ENCODE measurements around the gene NQO2.
"Not testable (repeated sequence)": the region's sequence is repeated elsewhere in the genome, so short reads cannot be mapped to it uniquely, and the experiment has no call there.

NQO2 gene

GRCh38 chr6:3052481-3053230 is 53.0 kb downstream of the NQO2 start:
- no peak overlapping the region for H3K4me3 ChIP-seq (ENCODE audit: low read depth, low read length)
- TF ChIP-seq CTCF (IDR thresholded peaks at IDR 0.05; ENCODE audit: low read depth, low read length): no peak

- TF ChIP-seq CTCF (IDR thresholded peaks at IDR 0.05; ENCODE audit: low read depth, low read length): no peak
- peak overlapping the region; percentile 49 for H3K4me3 ChIP-seq (ENCODE audit: low read depth, low read length)
These were observed 53.5 kb downstream of the NQO2 start for GRCh38 chr6:3053231-3053508.

GRCh38 chr6:3054229-3055157 is 54.8 kb downstream of the NQO2 start:
- peak overlapping the region; percentile 49 for H3K4me3 ChIP-seq (ENCODE audit: low read depth, low read length)

- H3K4me3 ChIP-seq (ENCODE audit: low read depth, low read length): not testable (repeated sequence)
These were observed 55.4 kb downstream of the NQO2 start for GRCh38 chr6:3055158-3055499.

GRCh38 chr6:3057063-3057770 is 57.5 kb downstream of the NQO2 start:
- H3K4me3 ChIP-seq (ENCODE audit: low read depth, low read length): no peak overlapping the region
- no peak for TF ChIP-seq CTCF (IDR thresholded peaks at IDR 0.05; ENCODE audit: low read depth, low read length)

GRCh38 chr6:3058957-3059356 is 59.3 kb downstream of the NQO2 start:
- H3K4me3 ChIP-seq (ENCODE audit: low read depth, low read length): no peak overlapping the region
- no peak for TF ChIP-seq CTCF (IDR thresholded peaks at IDR 0.05; ENCODE audit: low read depth, low read length)

GRCh38 chr6:3060092-3060491 is 60.4 kb downstream of the NQO2 start:
- not testable (repeated sequence) for H3K4me3 ChIP-seq (ENCODE audit: low read depth, low read length)

- no peak overlapping the region for H3K4me3 ChIP-seq (ENCODE audit: low read depth, low read length)
- no peak for TF ChIP-seq CTCF (IDR thresholded peaks at IDR 0.05; ENCODE audit: low read depth, low read length)
These were observed 61.8 kb downstream of the NQO2 start for GRCh38 chr6:3061501-3061941.

- H3K4me3 ChIP-seq (ENCODE audit: low read depth, low read length): peak overlapping the region; percentile 75
These were observed 63.6 kb downstream of the NQO2 start for GRCh38 chr6:3063340-3063732.

Data from WI38 (cell line).